Muscle of arm (tissue), 12 donors: ENCODE data around the gene CTNNAL1. TPM values are rescaled to one million over a fixed set of nuclear protein-coding genes. Genes with fewer than 3 reads are reported as not detected.
A peak's percentile ranks its signal among the peaks of the same experiment; 100 is the strongest.
"Not testable (repeated sequence)": the region's sequence is repeated elsewhere in the genome, so short reads cannot be mapped to it uniquely, and the experiment has no call there.

Source experiments
- DNase-seq: peaks from one replicate; pipeline ENCODE4 v3.0.0-alpha.2; 2013
- polyA plus RNA-seq, 12 donors: library from polyadenylated mRNA; unstranded; fragments of 120-200 nt; gene quantifications; one replicate each; pipeline ENCODE4 v1.2.1, GENCODE V29; 2013; ENCODE audit not compliant: insufficient read length in 12 of 12

CTNNAL1 gene
- polyA plus RNA-seq, 12 donors = 25.4 to 35.1 (median 31.2) TPM; not detected in 1

DNA sequence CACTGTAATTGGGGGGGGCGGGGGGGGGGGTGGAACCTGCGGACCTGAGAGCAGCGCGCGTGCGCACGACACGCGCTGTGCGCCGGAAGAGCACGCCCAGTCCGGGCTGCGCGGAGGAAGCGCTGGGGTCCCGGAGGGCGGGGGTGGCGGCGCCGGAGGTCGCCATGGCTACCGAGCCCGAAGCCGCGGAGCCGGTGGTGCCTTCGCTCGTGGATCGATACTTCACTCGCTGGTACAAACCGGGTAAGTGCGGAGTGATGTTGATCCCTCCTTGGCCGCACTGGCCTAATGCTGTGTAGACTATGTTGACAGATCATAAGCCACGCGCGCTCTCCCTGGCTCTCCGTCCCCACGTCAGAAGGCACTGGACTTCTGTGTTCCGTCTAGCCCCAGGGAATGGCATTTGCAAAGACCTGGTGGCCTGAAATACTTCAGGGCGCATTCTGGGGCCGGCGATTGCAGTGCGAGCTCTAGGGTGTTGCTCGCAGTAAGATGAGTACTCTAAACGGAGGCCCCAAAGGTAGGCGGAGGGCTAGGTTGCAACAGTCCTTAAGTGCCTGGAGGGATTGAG, 78.9 kb downstream of the CTNNAL1 start, which contains the start of gene ABITRAM:
TSS of gene ABITRAM (plus strand) at position 78 of the 571 bp plus-strand sequence. CDS start at position 165, 87 bp downstream.
- DNase-seq = peak; percentile 89

DNA sequence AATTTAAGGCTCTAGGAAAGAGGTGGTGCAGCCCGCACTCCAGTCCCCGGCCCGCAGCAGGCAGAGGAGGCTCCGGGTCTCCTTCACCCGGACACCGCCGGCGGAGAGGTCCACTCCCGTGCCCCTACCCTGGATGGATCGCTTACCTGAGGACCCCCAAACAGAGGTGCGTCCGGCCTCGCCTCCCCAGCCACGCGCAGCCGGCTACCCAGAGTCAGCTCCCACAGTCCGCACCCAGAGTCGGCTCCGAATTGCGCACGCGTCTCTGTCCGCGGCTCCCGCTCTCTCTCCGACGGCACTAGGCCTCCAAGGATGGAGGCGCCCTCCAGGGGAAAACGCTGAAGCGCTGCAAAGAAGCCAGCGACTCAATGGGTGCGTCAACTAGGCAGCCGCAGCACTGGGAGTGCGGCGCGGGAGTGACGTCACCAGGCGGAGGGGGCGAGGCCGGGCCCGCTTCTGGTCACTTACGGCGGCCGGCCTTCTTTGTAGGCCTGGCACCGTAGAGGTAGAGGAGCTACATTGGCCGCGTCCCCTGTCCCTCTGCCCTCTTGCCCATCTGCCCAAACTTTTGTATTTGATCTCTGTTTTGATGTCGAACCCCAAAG, 79.5 kb downstream of the CTNNAL1 start, which contains the start of gene ELP1:
TSS of gene ELP1 (minus strand) at position 407 of the 605 bp plus-strand sequence. CDS start 2,978 bp downstream, outside the sequence.
- DNase-seq = peak; percentile 91

DNA sequence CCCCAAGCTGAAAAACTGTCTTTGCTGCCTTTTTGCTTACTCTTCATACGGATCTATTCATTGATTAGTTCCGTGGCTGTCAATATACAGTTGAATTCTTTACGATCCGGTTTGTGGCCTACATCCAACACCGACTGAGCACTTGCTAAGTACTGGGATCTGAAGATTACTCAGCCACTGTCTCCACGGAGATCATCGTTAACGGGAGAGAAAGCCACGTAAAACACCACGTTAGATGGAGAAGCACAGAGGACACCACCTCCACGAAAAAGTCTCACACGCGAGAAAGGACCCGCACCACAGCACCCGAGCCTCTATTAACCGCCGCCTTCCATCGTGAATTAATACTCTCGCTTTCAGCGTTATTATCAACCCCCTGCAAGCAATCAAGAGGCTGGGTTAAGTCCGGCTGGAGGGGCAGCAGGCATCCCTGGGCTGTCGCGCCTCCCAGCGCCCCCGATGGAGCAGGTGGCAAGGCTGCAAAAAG, 80.0 kb downstream of the CTNNAL1 start:
- DNase-seq = no peak

DNA sequence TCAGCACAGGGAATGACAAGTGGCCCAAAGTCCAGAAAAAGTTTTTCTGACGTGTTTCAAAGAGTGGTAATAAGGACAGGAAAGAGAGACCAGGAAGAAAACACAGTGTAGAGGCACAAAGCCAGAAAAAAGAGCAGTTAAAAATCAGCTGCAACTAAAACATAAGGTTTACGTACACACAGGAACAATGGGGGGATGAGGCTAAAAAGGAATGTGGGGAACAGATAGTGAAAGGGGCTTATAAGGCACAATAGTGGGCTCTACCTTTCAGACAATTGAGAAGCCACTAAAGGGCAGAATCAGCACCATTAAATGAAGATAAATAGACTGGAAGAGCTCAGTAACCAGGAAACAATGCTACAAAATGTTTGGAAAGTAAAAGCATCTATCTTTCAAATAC, 84.9 kb downstream of the CTNNAL1 start:
- DNase-seq = no peak

DNA sequence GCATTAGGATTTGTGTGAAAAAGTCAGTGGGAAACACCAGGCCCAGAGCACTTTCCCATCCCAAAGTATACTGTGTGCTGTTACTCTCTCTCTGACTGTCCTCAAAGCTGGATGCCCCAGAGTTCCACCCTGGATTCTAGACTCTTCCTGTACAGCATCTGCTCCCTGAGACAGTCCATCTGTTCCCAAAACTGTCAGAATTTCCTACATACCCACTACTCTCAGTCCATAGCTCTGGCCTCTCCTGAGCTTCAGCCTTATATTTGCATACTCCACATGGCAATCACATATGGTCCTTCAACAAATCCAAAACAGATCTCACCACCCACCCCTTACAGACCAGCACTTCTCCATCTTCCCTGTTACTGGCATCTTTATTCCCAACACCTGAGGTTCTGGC, 88.8 kb downstream of the CTNNAL1 start:
- no peak for DNase-seq

DNA sequence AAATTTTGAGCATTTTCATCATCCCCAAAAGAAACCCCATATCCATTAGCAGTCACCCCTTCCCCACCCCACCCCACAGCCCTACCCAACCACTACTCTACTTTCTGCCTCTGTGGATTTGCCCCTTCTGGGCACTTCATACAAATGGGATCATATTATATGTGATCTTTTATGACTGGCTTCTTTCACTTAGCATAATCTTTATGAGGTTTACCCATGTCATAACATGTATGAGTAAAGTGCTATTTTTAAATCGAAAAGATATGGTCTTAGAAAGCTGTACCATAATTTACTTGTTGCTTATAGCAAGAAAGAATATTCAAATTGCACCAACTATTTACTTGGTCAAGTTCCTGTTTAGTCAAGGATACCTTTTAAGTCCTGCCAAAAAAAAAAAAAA, 92.1 kb downstream of the CTNNAL1 start:
- DNase-seq = no peak

DNA sequence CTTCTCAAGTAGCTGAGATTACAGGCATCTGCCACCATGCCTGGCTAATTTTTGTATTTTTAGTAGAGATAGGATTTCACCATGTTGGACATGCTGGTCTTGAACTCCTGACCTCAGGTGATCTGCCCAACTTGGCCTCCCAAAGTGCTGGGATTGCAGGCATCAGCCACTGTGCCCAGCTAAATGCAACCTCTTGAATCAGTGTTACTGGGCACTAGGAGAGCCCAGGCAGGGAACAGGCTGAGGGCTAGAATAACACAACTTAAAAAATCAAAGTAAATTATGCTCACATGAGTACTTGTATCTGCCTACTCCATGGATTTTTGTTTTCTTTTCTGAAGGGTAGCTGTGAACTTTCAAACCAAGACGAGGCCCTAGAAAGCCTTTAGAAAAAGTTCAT, 92.9 kb downstream of the CTNNAL1 start:
- not testable (repeated sequence) for DNase-seq

DNA sequence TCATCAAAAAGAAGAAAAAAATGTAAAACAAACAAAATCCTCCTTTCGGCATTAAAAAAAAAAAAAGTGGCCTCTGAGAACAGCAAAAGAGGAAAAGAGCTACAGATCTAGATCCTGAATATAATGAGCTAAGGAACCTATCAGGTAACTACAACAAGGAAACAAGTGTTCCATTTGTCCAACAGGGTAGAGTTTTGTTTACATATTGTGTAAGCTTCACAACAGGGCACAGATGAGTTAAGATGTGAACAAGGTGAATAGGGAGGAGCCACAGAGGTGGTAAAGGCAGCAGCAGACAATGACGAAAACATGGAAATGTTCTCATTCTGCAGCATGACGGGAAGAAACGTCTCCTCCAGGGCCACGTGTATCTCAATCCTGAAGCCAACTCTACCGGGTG, 93.8 kb downstream of the CTNNAL1 start:
- no peak for DNase-seq

DNA sequence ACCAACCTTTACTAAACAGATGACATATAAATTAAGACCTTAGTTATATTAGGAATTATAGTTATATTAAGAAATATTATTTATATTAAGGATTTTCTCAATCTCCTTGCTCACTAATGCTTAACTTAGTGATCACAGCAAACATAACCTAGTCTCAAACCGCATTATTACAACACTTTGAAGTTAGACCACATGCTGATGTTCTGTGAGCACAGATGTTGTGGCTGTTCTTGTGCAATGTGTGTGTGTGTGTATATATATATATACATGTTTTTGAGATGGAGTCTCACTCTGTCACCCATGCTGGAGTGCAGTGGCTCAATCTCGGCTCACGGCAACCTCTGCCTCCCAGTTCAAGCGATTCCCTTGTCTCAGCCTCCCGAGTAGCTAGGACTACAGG, 99.9 kb downstream of the CTNNAL1 start:
- DNase-seq = no peak

DNA sequence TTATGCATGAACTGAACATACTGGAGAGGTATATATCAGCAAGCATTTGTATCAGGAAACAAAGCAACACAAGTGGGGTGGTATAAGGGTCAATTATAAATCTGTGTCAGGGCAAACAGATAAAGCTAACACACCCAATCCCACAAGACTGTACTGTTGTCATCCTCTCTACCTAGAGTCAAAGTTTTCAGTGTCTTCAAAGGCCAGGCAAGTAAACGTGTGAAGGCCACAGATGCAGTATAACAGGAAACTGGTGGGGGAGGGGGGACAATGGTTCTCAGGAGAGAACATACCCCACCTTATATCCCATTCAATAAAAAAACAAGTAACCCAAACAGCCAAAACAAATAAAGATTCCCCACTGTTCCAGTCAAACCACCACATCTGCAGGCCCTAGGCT, 101.5 kb downstream of the CTNNAL1 start:
- DNase-seq = no peak

DNA sequence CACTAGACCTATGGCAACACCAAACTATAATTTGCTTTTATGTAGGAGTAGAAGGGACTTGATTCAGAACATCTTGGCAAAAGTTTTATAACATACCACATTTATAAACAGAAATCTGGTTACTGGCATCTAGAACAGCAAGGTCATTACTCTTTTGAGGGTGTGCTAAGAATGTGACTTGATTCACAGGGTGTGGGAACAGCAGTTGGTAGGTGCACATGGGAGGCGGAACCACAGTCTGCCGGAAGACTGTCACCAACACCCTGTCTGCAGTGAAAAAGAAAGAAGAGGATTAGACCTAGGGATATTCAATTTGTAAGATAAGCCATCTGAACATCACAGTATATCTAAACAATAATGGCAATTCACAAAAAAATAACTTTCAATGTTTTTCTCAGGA, 102.4 kb downstream of the CTNNAL1 start:
- DNase-seq = no peak

DNA sequence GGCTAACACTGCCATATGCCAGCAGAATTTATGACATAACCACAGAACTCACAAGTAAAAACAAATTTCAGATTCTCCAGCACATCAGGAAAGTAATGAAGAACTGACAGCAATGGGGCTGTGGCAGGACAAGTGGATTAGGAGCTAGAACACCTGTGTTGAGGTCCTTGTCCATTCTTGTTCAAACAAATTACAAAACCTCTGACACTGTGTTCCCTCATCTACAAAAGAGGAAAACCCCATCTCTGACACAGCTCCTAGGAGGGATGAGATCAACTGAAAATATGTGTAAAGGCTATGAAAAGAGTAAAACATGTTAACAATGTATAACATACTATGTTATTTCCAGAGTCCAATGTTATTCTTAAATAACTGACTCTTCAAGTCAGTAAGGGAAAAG, 102.9 kb downstream of the CTNNAL1 start:
- no peak for DNase-seq

DNA sequence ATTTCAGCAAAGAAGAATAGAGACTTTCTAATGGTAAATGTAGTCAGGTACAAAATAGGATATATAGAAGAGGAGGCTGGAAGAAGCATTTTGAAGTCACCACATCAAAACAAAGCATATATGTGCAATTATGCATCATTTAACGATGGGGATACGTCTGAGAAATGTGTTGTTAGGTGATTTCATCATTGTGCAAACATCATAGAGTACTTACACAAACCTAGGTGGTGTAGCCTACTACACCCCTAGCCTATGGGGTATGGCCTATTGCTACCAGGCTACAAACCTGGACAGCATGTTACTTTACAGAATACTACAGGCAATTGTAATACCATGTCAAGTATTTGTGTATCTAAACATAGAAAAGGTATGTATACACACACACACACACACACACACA, 107.8 kb downstream of the CTNNAL1 start:
- no peak for DNase-seq

DNA sequence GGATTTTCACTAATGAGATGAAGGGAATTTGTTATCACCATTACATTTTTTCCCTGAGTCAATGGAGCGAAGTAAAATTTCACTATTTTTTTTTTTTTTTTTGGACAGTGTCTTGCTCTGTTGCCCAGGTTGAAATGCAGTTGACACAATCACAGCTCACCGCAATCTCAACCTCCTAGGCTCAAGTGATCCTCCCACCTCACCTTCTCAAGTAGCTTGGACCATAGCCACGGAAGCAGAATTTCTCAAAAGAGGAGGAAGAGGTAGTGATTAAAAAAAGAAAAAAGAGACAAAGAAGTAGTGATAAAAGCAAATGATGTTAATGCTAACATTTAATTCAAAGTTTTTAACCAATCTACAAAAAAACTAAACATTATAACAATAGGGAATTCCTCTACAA, 109.1 kb downstream of the CTNNAL1 start:
- no peak for DNase-seq

DNA sequence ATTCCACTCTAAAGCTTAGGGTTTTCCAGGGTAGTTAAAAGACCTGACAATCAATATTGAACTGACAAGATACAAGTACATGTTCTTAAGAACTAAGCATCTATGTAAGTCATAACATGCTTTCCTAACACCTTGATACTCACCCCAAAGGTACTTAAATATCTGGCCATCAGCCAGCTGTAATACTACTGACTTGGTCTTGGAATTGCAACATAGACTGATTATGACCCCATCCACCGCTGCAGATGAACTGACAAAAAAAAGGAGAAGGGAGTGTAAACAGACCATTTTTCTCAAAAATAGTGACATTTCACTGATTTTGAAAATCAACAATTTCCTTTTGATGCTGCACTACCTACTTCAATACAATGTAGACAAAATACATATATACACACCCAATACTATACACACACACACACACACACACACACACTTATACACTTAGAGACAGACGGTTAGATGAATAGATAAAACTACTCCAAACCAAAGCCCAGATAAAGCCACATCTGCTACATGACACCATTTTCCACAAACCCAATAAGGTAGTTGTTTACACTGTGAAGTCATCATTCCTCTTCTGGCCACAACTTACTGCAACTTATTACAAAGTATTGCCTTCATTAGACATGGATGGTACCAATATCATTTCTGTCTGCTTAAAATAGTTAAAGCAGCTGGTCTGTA, 109.7 kb downstream of the CTNNAL1 start:
- DNase-seq = no peak

DNA sequence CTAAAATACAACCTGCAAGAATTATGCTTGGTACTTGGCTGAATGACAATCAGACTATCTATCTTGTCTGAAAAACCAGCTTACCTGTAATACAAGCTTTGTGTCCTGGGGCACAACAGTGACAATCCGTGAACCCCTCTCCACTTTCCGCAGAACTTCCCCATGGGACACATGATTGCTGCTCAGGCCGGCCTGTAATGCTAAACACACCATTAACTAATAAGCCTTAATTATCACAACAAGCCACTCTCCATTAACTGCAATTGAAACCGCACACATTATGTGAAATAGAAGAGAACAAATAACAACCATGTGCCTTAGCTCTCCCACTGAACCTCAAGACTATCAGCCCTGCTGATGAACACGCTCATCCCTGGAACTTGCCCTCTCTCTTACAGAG, 113.1 kb downstream of the CTNNAL1 start:
- DNase-seq = no peak

DNA sequence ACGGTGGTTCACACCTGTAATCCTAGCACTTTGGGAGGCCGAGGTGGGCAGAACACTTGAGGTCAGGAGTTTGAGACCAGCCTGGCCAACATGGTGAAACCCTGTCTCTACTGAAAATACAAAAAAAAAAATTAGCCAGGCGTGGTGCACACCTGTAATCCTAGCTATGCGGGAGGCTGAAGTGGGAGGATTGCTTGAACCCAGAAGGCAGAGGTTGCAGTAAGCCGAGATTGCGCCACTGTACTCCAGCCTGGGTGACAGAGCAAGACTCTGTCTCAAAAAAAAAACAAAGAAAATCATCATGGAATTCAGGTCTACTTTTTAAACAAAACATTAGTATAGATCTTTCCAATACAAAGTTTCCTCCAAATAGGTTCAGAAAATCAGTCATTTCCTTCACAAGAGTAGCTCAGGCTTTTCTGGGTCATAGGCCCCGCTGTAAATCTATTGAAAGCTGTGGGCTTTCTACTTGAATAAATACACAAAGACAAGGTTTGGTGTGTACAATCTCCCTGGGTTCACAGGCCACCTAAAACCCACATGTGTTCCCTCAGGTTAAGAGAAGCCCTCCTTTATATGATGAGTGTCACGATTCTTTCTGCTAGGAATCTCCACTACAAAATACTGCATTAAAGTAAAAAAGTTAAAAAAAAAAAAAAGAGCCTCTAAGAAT, 114.1 kb downstream of the CTNNAL1 start:
- DNase-seq = not testable (repeated sequence)

DNA sequence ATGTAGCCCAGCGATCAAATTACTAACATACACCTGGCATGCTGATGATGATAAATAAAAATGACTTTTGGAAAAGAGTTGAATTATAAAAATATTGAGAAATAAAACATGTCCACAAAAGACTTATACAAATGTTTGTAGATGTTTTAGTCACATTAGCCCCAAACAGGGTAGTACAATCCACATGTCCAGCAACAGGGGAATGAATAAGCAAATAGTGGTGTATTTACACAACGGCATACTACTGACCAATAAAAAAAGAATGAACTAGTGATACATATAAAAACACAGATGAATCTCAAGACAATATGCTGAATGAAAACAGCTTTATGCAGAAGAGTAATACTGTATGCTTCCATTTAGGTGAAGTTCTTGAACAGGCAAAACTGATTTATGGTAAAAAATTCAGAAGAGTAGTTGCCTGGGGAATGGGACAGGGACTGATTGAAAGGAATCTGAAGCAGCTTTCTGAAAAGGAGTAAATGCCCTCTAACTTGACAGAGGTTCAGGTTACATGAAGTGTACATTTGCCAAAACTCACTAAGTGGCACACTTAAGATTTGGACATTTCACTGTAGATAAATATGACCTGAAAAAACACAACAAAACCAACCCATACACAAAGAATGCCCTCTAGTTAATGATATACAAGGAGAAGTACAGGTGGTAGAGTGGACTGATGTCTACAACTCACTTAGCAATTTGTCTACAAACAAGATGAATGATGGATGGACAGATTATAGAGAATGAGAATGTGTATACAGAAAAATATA, 115.8 kb downstream of the CTNNAL1 start:
- no peak for DNase-seq

DNA sequence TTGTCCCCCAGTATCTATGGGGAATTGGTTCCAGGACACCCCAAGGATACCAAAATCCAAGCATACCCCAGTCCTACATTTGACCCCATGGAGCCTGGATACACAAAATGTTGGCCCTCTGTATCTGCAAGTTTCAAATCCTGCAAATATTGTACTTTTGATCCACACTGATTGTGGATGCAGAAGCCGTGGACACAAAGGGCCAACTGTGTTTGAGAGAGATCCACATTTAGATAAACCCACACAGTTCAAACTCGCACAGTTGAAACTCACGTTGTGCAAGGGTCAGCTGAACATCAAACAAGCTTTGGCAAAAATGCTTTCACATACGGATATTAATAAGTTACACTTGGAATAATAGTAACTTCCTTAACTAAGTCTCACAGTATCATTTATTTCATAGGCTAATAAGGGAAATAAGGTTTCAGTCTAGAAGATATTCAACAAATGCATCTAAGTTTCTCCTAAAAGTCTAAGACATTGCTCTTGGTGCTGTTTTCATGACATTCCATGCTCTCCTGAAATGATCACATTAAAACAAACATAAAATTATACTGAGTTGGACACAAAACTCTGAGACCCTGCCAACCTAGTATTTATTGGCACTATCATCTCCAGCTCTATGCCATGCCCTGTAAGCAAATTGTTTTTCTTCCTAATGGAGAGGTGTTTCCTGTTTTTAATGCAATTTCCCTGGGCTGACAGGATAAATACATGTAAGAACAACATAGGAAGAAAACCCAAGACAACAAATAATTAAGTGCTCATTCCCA, 118.9 kb downstream of the CTNNAL1 start:
- DNase-seq = no peak
